Activated CD8-positive, alpha-beta memory T cell treated with anti-CD3 and anti-CD28 coated beads, Interleukin-2, amount 50 U/mL, for 48 hours (primary cell): ENCODE data around the gene PDIA5.

Experiments
- DNase-seq: peaks from one replicate; pipeline ENCODE4 v3.0.0-alpha.2; 2020

The PDIA5 gene

GRCh38 chr3:123072564-123072963, 5.7 kb downstream of the PDIA5 start:
- DNase-seq, result no peak

GRCh38 chr3:123075359-123075758, 8.5 kb downstream of the PDIA5 start:
- DNase-seq, result no peak

- DNase-seq, result no peak
Measured at GRCh38 chr3:123076112-123076495, 9.3 kb downstream of the PDIA5 start.

- no peak for DNase-seq
Measured at GRCh38 chr3:123076496-123077418, 9.9 kb downstream of the PDIA5 start.

- DNase-seq, result no peak
Measured at GRCh38 chr3:123078101-123078500, 11.3 kb downstream of the PDIA5 start.

- DNase-seq, result no peak
Measured at GRCh38 chr3:123080864-123081562, 14.2 kb downstream of the PDIA5 start.

GRCh38 chr3:123081718-123082369, 15.0 kb downstream of the PDIA5 start:
- no peak for DNase-seq

GRCh38 chr3:123082370-123083065, 15.7 kb downstream of the PDIA5 start:
- DNase-seq, result peak; percentile 38

GRCh38 chr3:123083383-123084124, 16.7 kb downstream of the PDIA5 start:
- DNase-seq, result no peak

- DNase-seq, result no peak
Measured at GRCh38 chr3:123084192-123084591, 17.4 kb downstream of the PDIA5 start.

- DNase-seq, result no peak
Measured at GRCh38 chr3:123084738-123085237, 18.0 kb downstream of the PDIA5 start.

- DNase-seq, result no peak
Measured at GRCh38 chr3:123085293-123085931, 18.6 kb downstream of the PDIA5 start.

GRCh38 chr3:123085932-123086627, 19.3 kb downstream of the PDIA5 start:
- DNase-seq, result no peak

GRCh38 chr3:123088387-123088786, 21.6 kb downstream of the PDIA5 start:
- DNase-seq, result no peak

- no peak for DNase-seq
Measured at GRCh38 chr3:123089611-123090331, 22.9 kb downstream of the PDIA5 start.

- DNase-seq, result no peak
Measured at GRCh38 chr3:123090728-123091531, 24.1 kb downstream of the PDIA5 start.

GRCh38 chr3:123092243-123092642, 25.4 kb downstream of the PDIA5 start:
- DNase-seq, result no peak

GRCh38 chr3:123093696-123094095, 26.9 kb downstream of the PDIA5 start:
- DNase-seq, result no peak
